ENCODE measurements around the gene CENPX.

The CENPX gene

DNA sequence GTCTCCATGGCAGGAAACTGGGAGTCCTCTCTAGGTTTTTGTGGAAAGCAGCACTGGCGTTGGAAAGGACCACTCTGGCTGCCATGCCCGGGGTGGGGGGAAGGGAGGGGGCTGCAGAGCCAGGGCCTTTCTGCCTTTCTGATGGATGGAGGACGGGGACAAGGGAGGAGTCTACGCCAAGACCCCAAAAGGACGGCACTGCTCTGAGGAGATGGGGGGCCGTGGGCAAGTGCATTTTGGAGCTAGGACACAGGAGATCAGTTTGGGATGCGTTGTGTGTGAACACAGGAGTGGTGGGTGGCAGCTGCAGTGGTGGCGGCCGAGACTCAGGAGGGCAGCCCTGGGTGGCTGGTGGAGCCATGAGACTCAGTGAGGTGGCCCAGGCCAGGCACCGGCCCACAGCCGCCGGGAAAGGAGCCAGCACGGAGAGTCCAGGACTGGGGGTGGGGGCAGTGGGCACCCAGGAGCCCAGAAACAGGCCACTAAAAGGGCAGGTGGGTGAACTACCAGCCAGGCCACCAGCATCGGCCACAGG lies 2.0 kb downstream of the CENPX start:
- peak overlapping the region; percentile 93 for H3K27ac ChIP-seq
- no peak for TF ChIP-seq ZFX (IDR thresholded peaks at IDR 0.05; ENCODE audit: borderline replicate concordance)
- TF ChIP-seq, protein P1, sequence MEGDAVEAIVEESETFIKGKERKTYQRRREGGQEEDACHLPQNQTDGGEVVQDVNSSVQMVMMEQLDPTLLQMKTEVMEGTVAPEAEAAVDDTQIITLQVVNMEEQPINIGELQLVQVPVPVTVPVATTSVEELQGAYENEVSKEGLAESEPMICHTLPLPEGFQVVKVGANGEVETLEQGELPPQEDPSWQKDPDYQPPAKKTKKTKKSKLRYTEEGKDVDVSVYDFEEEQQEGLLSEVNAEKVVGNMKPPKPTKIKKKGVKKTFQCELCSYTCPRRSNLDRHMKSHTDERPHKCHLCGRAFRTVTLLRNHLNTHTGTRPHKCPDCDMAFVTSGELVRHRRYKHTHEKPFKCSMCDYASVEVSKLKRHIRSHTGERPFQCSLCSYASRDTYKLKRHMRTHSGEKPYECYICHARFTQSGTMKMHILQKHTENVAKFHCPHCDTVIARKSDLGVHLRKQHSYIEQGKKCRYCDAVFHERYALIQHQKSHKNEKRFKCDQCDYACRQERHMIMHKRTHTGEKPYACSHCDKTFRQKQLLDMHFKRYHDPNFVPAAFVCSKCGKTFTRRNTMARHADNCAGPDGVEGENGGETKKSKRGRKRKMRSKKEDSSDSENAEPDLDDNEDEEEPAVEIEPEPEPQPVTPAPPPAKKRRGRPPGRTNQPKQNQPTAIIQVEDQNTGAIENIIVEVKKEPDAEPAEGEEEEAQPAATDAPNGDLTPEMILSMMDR (IDR thresholded peaks at IDR 0.05): no peak

DNA sequence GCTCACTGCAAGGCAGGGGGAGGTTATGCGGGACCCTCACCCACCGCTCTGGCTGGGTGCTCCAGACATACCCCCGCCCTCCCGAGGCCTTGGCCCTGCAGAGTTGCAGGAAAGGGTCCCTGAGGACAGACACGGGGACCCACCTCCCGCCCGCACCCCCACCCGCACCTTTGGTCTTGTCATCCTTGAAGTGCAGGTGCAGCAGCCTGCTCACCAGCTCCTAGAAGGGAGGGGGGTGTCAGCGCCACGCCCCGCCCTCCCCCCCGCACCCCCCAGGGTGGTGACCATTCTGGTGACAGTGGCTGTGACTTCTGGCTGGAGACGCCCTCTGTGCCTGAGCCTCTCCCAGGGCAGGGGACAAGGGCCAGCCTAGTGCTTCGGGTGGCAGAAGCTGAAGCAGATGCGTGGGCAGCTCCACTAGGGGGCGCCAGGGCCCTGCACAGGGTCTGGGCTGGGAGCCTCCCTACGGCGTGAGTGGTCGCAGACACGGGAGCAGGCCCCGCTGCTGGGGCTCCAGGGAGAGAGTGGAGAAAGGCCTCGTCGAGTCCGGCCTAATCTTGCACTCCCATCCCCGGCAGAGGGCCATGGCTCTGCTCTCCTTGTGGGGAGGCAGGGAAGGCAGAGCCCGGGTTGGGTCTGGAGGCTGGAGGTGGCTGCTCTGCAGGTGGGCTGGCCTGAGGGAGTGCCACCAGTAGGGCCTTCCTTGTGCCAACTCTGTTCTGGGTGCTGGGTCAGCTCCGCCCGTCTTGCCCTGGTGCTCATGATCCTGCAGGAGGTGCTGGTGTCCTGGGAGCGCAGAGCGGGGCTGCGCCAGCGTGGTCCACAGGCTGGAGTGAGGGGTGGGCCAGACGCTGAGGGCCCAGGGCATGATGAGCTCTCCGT lies 2.7 kb downstream of the CENPX start:
- peak overlapping the region; percentile 93 for H3K27ac ChIP-seq
- TF ChIP-seq, protein P1 (IDR thresholded peaks at IDR 0.05): peak; percentile 94
- no peak for TF ChIP-seq ZFX (IDR thresholded peaks at IDR 0.05; ENCODE audit: borderline replicate concordance)

DNA sequence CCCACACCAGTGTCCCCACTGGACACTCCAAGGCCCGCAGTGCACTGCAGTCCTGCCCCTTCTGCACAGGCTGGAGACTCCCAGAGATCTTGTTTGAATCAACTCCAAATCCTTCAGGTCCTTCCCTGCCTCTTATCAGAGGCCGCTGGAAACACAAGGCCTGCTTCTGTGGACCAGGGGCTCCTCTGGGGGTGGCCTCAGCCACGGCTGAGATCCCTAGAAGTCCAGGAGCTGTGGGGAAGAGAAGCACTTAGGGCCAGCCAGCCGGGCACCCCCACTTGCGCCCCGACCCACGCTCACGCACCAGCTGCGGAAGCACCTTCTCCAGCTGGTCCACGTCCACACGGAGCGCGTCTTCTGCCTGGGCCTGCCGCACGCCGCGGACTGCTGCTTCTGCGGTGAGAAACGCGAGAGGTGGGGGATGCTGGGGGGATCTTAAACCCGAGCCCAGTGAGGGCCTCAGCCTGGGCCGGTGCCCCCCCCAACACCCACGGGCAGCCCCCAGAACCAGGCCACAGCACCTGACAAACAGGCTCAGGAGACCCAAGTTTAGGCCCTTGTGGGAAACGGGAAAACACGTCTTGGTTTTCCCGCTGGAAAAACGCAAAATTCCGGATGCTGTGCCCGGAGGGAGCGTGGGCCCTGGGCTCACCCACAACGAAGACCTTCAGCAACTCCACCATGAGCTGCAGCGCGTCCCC lies 3.5 kb downstream of the CENPX start:
- TF ChIP-seq, protein P1 (IDR thresholded peaks at IDR 0.05): no peak
- TF ChIP-seq ZFX (IDR thresholded peaks at IDR 0.05; ENCODE audit: borderline replicate concordance): no peak
- H3K27ac ChIP-seq: peak overlapping the region; percentile 93

DNA sequence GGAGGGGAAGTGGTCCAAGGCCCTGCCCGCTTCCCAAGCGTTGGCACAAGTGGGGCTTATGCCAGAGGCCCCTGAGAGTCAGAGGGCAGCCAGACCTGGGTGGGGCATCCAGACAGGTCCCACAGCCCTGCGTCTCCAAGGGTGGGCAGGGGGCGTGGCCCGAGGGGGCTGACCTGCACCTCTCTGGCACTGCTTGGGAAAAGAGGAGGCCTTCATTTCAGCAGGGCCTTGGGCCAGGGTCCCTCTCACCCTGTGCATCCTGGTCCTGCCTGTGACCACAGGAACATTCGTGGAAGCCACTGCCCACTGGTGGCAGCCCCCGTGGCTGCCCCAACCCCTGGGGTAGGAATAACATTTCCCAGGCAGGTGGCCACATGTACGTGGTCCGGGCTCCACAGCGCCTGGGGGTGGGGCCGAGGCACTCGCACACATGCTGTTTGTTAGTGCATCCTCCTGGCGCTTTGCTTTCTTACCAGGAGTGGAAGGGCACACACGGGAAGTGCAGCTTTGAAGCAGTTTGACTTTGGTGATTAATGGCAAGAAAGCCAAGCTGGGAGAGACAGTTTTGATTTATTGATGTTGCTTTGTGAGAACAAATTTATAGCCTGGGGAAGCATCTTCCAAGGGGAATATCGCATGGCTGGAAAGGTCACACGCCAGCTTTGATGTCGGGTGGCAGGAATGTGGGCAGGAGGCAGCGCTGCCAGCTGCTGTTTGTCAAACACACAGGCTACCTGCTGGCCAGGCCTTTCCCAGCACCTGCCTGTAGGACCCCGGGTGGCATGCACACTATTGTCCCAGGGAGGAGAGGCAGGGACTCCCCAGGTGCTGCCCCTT lies 4.3 kb downstream of the CENPX start:
- H3K27ac ChIP-seq: peak overlapping the region; percentile 49
- TF ChIP-seq ZFX (IDR thresholded peaks at IDR 0.05; ENCODE audit: borderline replicate concordance): no peak
- TF ChIP-seq, protein P1 (IDR thresholded peaks at IDR 0.05): no peak

DNA sequence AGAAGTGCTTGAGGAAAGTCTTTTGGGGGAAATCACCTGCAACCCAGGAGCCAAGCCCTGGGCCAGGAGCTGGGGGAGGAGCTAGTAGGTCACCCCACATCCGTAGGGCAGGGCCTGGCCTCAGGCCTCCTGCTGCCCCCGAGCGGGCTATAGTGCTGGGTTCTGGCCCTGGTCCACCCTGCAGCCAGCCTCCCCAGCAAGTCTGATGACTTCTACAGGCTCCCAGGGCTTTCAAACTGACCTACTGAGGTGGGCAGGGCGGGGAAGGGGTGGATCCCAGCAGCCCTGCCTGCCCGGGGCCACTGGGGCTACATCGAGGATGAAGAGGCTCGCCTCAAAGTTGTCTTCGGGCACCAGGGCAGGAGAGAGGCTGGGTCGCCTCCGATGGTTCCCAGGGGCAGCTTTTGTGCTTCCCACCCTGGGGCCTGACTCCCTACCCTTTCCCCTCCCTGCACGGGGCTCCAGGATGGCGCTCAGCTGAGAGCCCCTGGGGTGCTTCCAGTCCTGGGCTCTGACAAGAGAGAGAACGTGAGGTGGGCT lies 5.0 kb downstream of the CENPX start:
- peak overlapping the region; percentile 49 for H3K27ac ChIP-seq
- TF ChIP-seq, protein P1 (IDR thresholded peaks at IDR 0.05): no peak
- TF ChIP-seq ZFX (IDR thresholded peaks at IDR 0.05; ENCODE audit: borderline replicate concordance): no peak

DNA sequence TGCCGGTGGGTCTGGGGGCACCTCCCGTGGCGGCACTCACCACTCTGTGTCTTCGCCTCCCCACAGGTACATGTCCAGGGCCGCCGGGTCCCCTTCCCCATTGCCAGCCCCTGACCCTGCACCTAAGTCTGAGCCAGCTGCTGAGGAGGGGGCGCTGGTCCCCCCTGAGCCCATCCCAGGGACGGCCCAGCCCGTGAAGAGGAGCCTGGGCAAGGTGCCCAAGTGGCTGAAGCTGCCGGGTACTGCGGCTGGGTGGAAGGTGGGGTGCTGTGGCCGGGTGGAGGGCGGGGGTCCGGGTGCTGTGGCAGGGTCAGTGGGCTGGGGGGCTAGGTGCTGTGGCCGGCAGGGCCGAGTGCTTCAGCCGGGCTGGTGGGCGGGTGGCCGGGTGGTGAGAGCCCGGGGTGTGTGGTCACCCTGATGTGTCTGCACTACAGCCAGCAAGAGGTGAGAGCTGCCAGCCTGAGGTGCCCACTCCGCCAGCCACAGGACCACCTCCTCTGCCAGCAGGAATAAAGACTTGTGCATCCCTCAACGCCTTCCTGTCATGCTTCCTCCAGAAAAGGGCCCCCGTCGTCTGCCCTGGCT lies 5.7 kb downstream of the CENPX start:
- no peak for TF ChIP-seq ZFX (IDR thresholded peaks at IDR 0.05; ENCODE audit: borderline replicate concordance)
- TF ChIP-seq, protein P1 (IDR thresholded peaks at IDR 0.05): no peak
- H3K27ac ChIP-seq: peak overlapping the region; percentile 49; the same call in 1 of the 2 replicates

All from 22Rv1 (cell line).